HG03066 (cell line): ENCODE measurements around the gene DLEC1.
"Not testable (repeated sequence)": the region's sequence is repeated elsewhere in the genome, so short reads cannot be mapped to it uniquely, and the experiment has no call there.

Experiments used
- ATAC-seq: cut with Tn5 transposase; IDR thresholded peaks from one replicate; pipeline ENCODE4 v1.9.1; 2021; ENCODE audit warnings: low read depth; ENCODE audit not compliant: unreplicated experiment

Gene DLEC1

GRCh38 chr3:38018296-38019266, 20.4 kb upstream of the DLEC1 start:
- no peak for ATAC-seq

GRCh38 chr3:38019658-38020341, 19.2 kb upstream of the DLEC1 start:
- no peak for ATAC-seq

- ATAC-seq = no peak
These were observed 18.7 kb upstream of the DLEC1 start for GRCh38 chr3:38020342-38020726.

DNA sequence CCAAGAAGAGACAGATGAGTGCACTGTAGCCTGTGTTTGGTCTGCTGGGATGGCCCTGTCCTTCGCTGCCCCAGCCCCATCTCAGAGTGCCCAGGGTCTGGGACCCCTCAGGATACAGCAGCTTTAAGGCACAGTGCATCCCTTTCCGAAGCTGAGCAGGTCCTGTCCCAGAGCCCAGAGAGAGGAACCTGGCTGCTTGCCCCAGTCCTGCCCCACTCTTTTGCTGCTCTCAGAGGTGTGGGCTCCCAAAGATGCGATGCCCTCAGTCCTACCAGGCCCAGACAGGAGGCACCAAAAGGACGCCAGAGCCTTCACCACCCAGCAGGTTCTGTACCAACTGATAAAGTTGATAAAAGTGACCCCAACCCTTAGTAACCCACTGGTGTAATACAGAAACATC, 17.8 kb upstream of the DLEC1 start:
- no peak for ATAC-seq

GRCh38 chr3:38022301-38022700, 16.7 kb upstream of the DLEC1 start:
- ATAC-seq = no peak

GRCh38 chr3:38022896-38023709, 15.9 kb upstream of the DLEC1 start:
- no peak for ATAC-seq

DNA sequence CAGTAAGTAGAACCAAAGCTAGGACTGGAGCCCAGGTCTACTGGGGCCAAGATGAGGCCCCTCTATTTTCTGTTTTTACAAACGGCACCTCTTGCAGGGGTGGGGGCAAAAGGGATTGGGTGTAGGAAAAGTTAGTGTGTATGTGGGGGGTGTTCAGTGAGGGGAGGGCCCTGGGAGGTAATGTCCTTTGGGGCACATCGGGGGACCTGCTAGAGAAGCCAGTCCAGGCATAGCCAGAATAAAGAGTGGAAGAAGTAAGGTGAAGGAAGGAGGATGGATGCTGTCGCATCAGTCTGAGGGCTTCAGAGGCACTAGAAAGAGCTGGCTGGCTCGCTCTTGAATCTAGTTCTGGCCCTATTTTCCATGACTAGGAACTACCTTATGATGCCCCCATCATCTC, 12.2 kb upstream of the DLEC1 start:
- no peak for ATAC-seq

DNA sequence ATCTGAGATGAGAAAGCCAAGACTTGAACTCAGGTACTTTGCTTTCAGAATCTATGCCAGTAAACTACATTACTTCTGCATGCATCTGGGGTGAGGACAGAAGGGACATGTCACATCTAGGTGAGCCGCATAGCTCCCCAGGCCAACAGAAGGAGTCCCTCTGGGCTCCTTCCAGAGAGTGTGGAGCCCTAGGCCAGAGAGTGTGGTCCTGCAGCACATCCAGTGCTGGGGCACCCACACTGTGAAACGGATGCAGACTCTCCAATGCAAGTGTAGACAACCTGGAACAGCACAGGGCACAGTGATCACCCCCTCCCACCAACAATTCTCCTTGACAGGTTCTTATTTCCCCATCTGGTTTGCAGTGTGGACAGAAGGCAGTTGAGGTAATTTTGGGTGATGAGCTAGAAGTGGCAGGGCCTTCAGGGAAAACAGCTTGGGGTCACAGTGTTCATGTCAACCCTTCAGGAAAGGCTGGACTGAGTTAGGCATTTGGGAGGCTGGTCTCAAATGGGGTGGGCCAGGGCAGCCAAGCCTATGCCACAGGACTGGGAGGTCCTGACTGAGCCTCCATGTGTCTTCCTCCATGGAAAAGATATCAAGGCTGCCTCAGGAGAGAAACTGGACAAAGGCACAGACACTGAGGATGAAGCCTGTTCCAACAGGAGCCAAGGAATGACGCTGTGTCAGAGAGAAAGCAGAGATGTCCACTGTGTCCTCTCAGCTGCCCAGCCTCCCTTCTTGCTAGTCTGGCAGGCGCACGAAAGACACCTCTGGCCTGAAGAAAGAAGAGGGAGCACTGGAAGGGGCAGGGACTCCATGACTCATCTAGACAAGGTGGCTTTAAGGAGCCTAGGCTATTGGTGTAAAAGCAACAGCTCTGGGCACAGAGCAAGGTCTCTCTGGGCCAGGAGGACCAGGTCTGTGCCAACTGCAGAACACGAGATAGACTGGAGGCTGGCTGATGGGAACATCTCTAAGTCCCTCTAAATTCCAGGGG, 11.2 kb upstream of the DLEC1 start:
- no peak for ATAC-seq

DNA sequence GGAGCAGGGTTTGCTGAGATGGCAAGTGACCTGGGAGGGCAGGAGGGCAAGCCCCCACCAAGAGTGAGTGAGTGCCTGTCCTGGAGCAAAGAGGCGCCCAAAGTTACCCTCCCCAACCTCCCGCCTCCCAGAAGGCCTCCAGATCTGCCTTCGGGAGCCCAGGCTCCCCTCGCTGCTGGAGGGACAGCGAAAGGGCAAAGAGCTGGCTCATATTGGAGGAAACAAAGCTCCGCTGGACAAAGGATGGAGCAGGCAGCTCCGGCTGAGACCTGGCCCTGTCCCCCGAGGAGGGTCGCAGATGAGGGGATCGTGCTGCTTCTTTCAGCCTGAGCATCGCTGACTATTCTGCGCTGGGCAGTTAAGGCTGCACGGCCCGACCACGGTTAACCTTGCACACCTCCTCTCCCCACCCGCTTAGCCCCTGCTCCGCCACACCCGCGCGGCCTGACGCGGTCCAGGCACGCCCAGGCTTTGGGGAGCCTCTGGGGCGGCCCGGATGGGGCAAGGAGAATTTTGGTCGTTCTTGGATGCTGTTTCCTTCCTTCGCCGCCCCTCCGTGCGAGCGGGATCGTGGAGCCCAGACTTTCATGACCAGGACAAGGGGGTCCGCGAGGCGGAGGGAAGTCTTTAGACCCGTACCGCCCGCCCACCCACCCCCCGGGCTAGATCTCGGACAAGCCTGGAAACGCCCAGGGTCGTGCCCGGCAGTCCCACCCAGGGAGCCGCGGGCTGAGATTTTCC, 10.2 kb upstream of the DLEC1 start:
- ATAC-seq = no peak

DNA sequence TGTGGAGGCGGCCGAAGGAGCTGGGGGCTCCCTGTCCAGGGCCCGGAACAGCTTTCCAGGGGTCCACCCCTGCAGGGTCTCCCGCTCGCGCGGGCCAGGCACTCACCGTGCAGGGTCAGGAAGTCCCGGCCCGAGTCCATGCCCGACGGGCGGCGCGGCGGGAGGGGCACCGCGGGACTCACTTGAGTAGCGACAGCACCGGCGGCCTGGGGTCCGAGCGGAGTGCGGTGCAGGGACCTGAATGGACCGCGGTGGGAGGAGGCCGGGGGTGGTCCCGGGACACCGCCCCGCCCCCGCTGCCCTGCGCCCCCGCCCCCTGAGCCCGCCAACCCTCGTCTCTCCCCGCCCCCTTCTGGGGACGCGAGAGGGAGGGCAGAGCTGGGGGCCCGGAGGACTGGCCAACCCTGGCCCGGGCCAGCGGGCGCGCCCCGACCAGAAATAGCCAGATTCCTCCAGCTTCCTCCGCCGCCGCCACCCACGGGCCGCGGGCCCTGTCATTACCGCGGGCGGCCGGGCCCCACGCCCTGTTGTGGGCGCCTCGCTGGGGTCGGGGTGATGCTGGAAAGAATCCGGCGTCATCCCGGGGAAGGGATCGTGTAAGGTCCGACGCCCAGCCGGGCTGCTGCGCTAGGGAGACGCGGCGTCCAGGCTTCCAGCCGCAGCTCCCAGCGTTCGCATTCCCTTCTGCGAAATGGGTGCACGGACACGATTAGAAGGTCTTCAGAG, 9.4 kb upstream of the DLEC1 start, which contains the start of gene PLCD1:
Gene PLCD1 (minus strand): TSS at position 243 of the 726 bp plus-strand sequence. CDS start 103 bp downstream, at position 140.
- ATAC-seq = no peak

- no peak for ATAC-seq
These were observed 8.6 kb upstream of the DLEC1 start for GRCh38 chr3:38030126-38031021.

DNA sequence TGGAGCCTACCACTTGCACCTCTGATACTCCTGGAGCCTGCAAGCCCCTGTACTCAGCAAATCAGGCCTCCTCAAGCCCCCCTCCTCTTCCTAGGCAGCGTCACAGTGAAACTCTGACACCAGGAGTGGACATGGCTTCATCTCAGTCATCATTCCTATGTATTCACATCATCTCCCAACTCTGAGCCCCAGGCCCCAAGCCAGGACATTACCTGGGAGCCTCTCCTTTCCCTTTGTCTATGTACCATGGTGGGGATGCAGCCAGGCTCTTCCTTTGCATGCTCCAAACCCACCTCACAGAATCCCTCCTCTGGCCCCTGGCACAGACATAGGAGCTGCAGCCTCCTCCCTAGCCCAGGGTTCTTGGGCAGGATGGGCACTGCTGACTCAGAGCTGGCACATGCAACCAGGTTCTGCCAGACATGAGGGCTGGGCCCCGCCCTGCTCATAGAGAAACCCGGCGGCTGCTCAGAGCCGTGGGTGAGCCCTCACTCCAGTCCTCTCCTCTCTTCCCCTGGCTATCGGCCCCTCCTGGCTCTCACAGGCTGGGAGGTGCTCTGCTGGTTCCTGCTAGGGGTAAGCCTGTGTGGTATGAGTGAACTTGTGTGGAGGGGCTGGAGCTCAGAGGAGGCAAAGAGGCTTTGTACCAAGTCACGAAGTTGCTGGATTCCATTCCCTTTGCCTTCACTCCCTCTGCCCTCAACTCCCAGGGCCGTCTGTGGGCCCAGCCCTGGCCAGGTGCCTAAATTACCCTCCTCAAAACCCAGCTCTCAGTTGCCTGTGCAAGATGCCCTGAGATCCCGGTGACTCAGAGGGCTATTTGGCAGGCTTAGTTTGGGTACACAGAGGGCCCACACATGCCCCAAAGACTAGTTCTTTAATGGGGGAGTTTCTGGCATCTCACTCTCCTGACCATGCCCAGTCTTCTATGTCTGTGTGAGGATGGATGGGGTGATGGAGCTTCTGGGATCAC, 7.7 kb upstream of the DLEC1 start:
- ATAC-seq = no peak

DNA sequence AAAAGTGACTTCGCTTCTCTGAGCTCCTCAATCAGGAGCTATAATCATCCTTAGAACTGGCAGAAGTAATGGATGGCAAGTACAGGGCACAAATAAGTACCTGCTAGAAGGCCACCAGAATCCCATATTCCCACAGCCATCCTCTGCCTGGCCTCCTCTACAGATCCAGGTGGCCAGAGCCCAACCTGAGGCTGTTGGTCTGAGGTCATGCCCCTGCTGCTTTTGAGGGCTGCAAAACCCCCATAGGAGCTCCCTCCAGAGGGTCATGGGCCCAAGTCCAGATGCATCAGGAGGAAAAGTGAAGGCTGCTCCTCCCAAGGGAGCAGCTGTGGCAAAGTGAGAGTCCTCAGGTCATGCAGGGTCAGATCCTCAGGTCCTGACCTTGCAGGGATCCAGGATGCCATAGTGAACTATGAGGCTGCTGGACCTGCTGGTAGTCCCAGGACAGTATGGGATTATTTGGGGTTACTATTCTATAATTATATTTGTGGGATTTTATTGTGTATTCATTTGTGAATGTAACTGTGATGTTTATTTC, 6.6 kb upstream of the DLEC1 start:
- ATAC-seq = no peak

DNA sequence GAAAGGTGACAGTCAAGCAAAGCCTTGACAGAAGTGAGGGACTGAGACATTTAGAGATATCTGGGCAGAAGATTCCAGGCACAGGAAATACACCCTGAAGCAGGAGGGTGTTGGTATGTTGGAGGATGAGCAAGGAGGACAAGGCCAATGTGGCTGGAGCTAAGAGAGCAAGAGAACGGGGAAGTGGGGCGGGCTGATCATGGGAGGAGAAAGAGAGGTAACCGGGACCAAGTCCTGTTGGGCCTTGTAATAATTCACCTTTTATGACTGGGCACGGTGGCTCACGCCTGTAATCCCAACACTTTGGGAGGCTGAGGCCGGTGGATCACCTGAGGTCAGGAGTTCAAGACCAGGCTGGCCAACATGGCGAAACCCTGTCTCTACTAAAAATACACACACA, 5.4 kb upstream of the DLEC1 start:
- ATAC-seq = not testable (repeated sequence)

DNA sequence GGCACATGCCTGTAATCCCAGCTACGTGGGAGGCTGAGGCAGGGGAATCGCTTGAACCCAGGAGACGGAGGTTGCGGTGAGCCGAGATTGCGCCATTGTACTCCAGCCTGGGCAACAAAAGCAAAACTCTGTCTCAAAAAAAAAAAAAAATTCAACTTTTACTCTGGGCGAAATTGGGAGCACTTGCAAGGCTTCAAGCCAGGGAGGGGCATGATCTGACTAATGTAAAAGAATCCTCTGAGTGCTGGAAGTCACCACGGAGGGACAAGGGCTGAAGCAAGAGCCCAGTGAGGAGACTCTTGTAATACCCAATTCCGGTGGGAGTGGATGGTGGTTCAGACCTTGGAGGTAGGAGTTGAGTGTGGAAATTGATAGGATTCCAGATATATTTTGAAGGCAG, 4.7 kb upstream of the DLEC1 start:
- ATAC-seq = not testable (repeated sequence)

DNA sequence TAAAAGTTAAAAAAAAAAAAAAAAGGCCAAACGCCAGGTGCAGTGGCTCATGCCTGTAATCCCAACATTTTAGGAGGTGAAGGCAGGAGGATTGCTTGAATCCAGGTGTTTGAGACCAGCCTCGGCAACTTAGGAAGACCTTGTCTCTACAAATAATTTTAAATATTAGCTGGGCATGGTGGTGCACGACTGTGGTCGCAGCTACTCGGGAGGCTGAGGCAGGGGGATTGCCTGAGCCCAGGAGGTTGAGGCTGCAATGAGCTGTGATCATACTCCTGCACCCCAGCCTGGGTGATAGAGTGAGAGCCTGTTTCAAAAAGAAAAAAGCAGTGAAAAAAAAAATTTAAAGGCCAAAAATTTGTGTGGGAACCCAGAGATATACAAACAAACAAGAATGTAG, 2.7 kb upstream of the DLEC1 start:
- no peak for ATAC-seq
